IPS-20b (cell line): ENCODE results near the gene NHLH2.

Experiments used
- H3K27ac ChIP-seq: one replicate; pipeline ENCODE4 v1.5.1; 2013; ENCODE audit warnings: low read length
- H3K27me3 ChIP-seq: 2 replicates; pipeline ENCODE4 v1.6.1; 2013; ENCODE audit warnings: mild to moderate bottlenecking, low read length, inconsistent platforms; ENCODE audit not compliant: insufficient read depth
- H3K36me3 ChIP-seq: 2 replicates; pipeline ENCODE4 v1.6.1; 2013; ENCODE audit warnings: low read depth, mild to moderate bottlenecking, inconsistent platforms, low read length, moderate library complexity; ENCODE audit not compliant: insufficient read depth
- H3K4me1 ChIP-seq: 2 replicates; pipeline ENCODE4 v1.6.1; 2013; ENCODE audit warnings: mild to moderate bottlenecking, control low read depth, inconsistent platforms, low read length, moderate library complexity; ENCODE audit not compliant: insufficient read depth
- H3K4me3 ChIP-seq: 2 replicates; pipeline ENCODE4 v1.5.1; 2013; ENCODE audit warnings: mild to moderate bottlenecking, low read length, inconsistent platforms
- H3K9ac ChIP-seq: 2 replicates; pipeline ENCODE4 v1.6.1; 2013; ENCODE audit warnings: low read depth, mild to moderate bottlenecking, inconsistent platforms, low read length, moderate library complexity
- H3K9me3 ChIP-seq: 2 replicates; pipeline ENCODE4 v1.6.1; 2013; ENCODE audit warnings: mild to moderate bottlenecking, low read depth, low read length, inconsistent platforms; ENCODE audit not compliant: insufficient read depth

Gene NHLH2

DNA sequence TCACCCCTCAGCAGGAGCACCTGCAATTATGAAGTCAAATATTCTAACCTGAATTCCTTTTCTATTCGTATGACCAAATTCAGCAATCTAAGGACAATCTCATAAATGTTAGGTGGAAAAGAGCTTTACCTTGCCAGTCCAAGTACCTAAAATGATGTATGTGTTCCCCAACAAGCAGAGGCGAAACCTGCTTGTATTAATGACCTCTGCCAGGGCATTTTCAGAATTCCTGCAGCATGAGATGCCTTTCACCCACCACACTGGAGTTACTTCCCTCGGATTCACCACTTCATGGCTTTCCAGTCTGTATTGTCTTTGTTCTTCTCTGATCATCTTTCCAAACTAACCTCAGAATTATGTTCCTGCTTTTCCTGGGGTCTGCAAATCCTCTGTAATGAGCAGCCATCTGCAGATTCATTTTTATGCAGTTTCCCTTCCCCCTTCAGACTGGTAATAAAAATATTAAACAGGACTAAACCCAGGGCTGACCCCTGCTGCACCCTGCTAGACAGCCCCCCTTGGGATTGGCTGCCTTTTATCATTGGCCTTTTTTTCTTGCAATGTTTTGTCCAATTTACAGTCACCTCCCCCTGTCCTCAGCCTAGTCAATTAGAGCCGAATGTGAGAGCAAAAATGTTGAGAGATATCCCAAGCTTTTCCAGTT, 45.8 kb downstream of the NHLH2 start:
- Histone ChIP-seq H3K4me3 (no peak overlapping the region), H3K27ac (no peak overlapping the region), H3K27me3 (no peaks in the 10 kb centered on the region), H3K9me3 (no peaks in the 10 kb centered on the region), H3K4me1 (peaks cover 27% of the 10 kb centered on the region; the same call in 1 of the 2 replicates), H3K9ac (no peak overlapping the region), H3K36me3 (no peaks in the 10 kb centered on the region)

DNA sequence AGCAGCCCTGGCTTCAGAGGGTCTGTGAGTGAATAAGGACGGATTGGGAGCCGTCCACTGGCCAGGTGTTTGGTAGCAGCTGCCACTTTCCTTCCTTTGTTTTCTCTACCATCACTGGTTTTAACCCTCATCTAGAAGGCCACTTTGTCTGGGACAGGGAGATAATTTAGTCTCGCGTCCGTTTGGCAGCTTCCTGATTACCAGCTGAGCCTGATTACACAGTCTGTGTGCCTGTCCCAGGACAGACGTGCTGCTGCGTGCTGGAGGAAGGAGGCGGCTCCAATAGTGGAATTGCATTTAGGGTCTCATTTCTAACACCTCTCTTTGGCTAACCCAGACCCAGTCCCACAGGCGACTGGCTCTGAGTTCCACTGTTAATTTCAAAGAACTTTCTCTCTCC, 47.8 kb downstream of the NHLH2 start:
- no peak overlapping the region for H3K9ac ChIP-seq
- no peak overlapping the region for H3K27ac ChIP-seq
- H3K4me1 ChIP-seq = peaks cover 27% of the 10 kb centered on the region; the same call in 1 of the 2 replicates
- H3K27me3 ChIP-seq = no peaks in the 10 kb centered on the region
- no peaks in the 10 kb centered on the region for H3K9me3 ChIP-seq
- no peak overlapping the region for H3K4me3 ChIP-seq
- H3K36me3 ChIP-seq = no peaks in the 10 kb centered on the region

DNA sequence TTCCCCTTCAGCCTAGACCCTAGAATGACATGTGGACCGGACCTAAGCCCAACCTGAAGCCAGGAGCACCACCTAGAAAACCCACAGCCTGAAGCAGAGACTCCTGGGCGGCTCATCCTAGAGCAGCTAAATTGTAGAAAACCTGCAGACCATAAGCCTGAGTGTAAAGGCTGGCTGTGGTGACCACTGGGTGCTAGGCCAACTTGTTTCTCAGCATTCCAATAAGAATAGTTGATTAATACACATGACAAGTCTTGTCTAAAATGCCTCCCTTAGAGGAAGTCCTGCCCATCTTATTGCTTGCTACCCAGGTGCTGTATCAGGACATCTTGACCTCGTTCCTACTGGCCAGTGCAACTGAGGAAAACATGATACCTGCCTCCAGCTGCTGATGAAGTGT, 49.1 kb downstream of the NHLH2 start:
- H3K27ac ChIP-seq = no peak overlapping the region
- H3K4me1 ChIP-seq = peaks cover 18% of the 10 kb centered on the region; the same call in 1 of the 2 replicates
- peaks cover 7% of the 10 kb centered on the region; the same call in 1 of the 2 replicates for H3K9me3 ChIP-seq
- H3K4me3 ChIP-seq = no peak overlapping the region
- H3K36me3 ChIP-seq = no peaks in the 10 kb centered on the region
- H3K27me3 ChIP-seq = no peaks in the 10 kb centered on the region
- H3K9ac ChIP-seq = no peak overlapping the region

DNA sequence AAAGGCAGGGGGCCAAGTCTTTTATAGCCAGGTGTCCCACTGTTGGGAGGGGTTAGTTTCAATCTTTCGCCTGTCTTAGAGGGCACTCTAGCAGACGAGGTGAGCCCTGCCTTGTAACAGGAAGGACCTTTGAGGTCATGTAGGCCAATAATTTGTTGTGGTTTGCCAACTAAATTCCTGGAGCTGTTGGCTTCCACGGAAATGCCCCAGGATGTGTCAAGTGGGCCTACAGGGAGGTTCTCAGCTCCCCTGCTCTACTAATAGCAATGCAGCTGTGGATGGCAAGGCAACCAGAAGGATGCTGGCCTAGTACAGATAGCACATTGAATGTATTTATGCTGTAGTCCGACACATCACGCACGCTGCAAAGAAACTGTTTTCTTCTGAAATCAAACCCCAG, 50.1 kb downstream of the NHLH2 start:
- H3K9ac ChIP-seq = no peak overlapping the region
- H3K9me3 ChIP-seq = peaks cover 7% of the 10 kb centered on the region; the same call in 1 of the 2 replicates
- no peaks in the 10 kb centered on the region for H3K27me3 ChIP-seq
- no peak overlapping the region for H3K4me3 ChIP-seq
- H3K27ac ChIP-seq = no peak overlapping the region
- no peaks in the 10 kb centered on the region for H3K36me3 ChIP-seq
- H3K4me1 ChIP-seq = peaks cover 15% of the 10 kb centered on the region; the same call in 1 of the 2 replicates

DNA sequence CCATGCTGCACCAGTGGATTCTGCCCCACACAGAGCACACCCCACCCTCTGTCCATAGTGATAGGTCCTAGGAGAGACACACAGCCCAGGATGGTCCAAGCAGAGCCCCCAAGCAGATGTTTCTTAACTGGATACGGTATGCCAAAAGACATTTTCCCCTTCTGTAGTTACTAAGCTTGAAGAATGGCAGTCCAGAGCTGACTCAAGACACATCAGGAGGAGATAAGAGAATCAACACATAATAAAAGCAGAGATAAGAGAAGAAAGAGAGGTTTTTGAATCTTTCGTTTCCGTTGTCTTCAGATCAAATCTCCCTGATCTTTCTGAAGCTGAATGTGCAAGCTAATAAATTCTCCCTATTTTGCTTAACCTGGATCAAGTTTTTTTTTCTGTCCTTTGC, 50.6 kb downstream of the NHLH2 start:
- H3K4me3 ChIP-seq = no peak overlapping the region
- no peaks in the 10 kb centered on the region for H3K36me3 ChIP-seq
- no peak overlapping the region for H3K27ac ChIP-seq
- peaks cover 7% of the 10 kb centered on the region; the same call in 1 of the 2 replicates for H3K9me3 ChIP-seq
- H3K27me3 ChIP-seq = no peaks in the 10 kb centered on the region
- H3K4me1 ChIP-seq = peaks cover 10% of the 10 kb centered on the region; the same call in 1 of the 2 replicates
- H3K9ac ChIP-seq = no peak overlapping the region
